KOPT-K1 (cell line): ENCODE measurements around the gene CRIM1.

Experiments
- H3K27ac ChIP-seq: fragments of 200-600 bp; sonication (generic); 2 replicates; pipeline ENCODE4 v1.5.1; 2016; ENCODE audit warnings: antibody characterized with exemption, mild to moderate bottlenecking, low read depth, low read length; ENCODE audit not compliant: poor library complexity, severe bottlenecking
- H3K36me3 ChIP-seq: fragments of 200-600 bp; sonication (generic); 2 replicates; pipeline ENCODE4 v1.5.1; 2017; ENCODE audit warnings: antibody characterized with exemption, mild to moderate bottlenecking, low read length, moderate library complexity; ENCODE audit not compliant: insufficient read depth
- H3K9me3 ChIP-seq: fragments of 200-600 bp; sonication (generic); 2 replicates; pipeline ENCODE4 v1.5.1; 2017; ENCODE audit warnings: antibody characterized with exemption, low read length, mild to moderate bottlenecking; ENCODE audit not compliant: insufficient read depth, poor library complexity, severe bottlenecking

The CRIM1 gene

GRCh38 chr2:36477746-36478145, 122.2 kb downstream of the CRIM1 start:
- Histone ChIP-seq H3K9me3 (peaks cover 13% of the 10 kb centered on the region), H3K36me3 (no peaks in the 10 kb centered on the region), H3K27ac (no peak overlapping the region)

- Histone ChIP-seq H3K36me3 (no peaks in the 10 kb centered on the region), H3K9me3 (peaks cover 13% of the 10 kb centered on the region), H3K27ac (no peak overlapping the region)
These were observed 122.8 kb downstream of the CRIM1 start for GRCh38 chr2:36478332-36478738.

GRCh38 chr2:36478999-36479398, 123.4 kb downstream of the CRIM1 start:
- Histone ChIP-seq H3K36me3 (no peaks in the 10 kb centered on the region), H3K9me3 (peaks cover 13% of the 10 kb centered on the region), H3K27ac (no peak overlapping the region)

GRCh38 chr2:36479406-36479805, 123.8 kb downstream of the CRIM1 start:
- Histone ChIP-seq H3K27ac (no peak overlapping the region), H3K36me3 (no peaks in the 10 kb centered on the region), H3K9me3 (peaks cover 13% of the 10 kb centered on the region)

- no peak overlapping the region for H3K27ac ChIP-seq
- H3K9me3 ChIP-seq: peaks cover 13% of the 10 kb centered on the region
- no peaks in the 10 kb centered on the region for H3K36me3 ChIP-seq
These were observed 124.5 kb downstream of the CRIM1 start for GRCh38 chr2:36480028-36480427.

GRCh38 chr2:36480636-36481035, 125.1 kb downstream of the CRIM1 start:
- H3K27ac ChIP-seq: no peak overlapping the region
- peaks cover 8% of the 10 kb centered on the region for H3K9me3 ChIP-seq
- H3K36me3 ChIP-seq: no peaks in the 10 kb centered on the region

- Histone ChIP-seq H3K36me3 (no peaks in the 10 kb centered on the region), H3K27ac (no peak overlapping the region), H3K9me3 (no peaks in the 10 kb centered on the region)
These were observed 126.1 kb downstream of the CRIM1 start for GRCh38 chr2:36481709-36482108.

- H3K27ac ChIP-seq: no peak overlapping the region
- no peaks in the 10 kb centered on the region for H3K9me3 ChIP-seq
- no peaks in the 10 kb centered on the region for H3K36me3 ChIP-seq
These were observed 127.1 kb downstream of the CRIM1 start for GRCh38 chr2:36482576-36483214.

GRCh38 chr2:36483290-36483689, 127.7 kb downstream of the CRIM1 start:
- H3K9me3 ChIP-seq: no peaks in the 10 kb centered on the region
- no peaks in the 10 kb centered on the region for H3K36me3 ChIP-seq
- H3K27ac ChIP-seq: no peak overlapping the region

GRCh38 chr2:36484454-36484853, 128.9 kb downstream of the CRIM1 start:
- Histone ChIP-seq H3K9me3 (no peaks in the 10 kb centered on the region), H3K36me3 (no peaks in the 10 kb centered on the region), H3K27ac (no peak overlapping the region)

- no peak overlapping the region for H3K27ac ChIP-seq
- H3K36me3 ChIP-seq: no peaks in the 10 kb centered on the region
- no peaks in the 10 kb centered on the region for H3K9me3 ChIP-seq
These were observed 129.9 kb downstream of the CRIM1 start for GRCh38 chr2:36485521-36485920.

GRCh38 chr2:36486521-36487044, 131.0 kb downstream of the CRIM1 start:
- no peak overlapping the region for H3K27ac ChIP-seq
- no peaks in the 10 kb centered on the region for H3K9me3 ChIP-seq
- H3K36me3 ChIP-seq: no peaks in the 10 kb centered on the region

GRCh38 chr2:36487947-36488346, 132.4 kb downstream of the CRIM1 start:
- Histone ChIP-seq H3K36me3 (no peaks in the 10 kb centered on the region), H3K27ac (no peak overlapping the region)

GRCh38 chr2:36489281-36489680, 133.7 kb downstream of the CRIM1 start:
- Histone ChIP-seq H3K9me3 (no peaks in the 10 kb centered on the region), H3K36me3 (no peaks in the 10 kb centered on the region), H3K27ac (no peak overlapping the region)

More at GRCh38 chr2:36487947-36488346, 132.4 kb downstream of the CRIM1 start:
- no peaks in the 10 kb centered on the region for H3K9me3 ChIP-seq

- no peaks in the 10 kb centered on the region for H3K36me3 ChIP-seq
- H3K27ac ChIP-seq: no peak overlapping the region
- no peaks in the 10 kb centered on the region for H3K9me3 ChIP-seq
These were observed 135.2 kb downstream of the CRIM1 start for GRCh38 chr2:36490749-36491148.

GRCh38 chr2:36492216-36492945, 136.8 kb downstream of the CRIM1 start:
- H3K9me3 ChIP-seq: no peaks in the 10 kb centered on the region
- H3K36me3 ChIP-seq: no peaks in the 10 kb centered on the region
- no peak overlapping the region for H3K27ac ChIP-seq
